HepG2 (cell line): Measurements from ENCODE around the gene MFSD12. TPM values are rescaled to one million over a fixed set of nuclear protein-coding genes. Genes with fewer than 3 reads are reported as not detected.

Experiments used
- ATF6 ChIP-seq: sonication (generic); formaldehyde crosslinking; conservative IDR thresholded peaks from 2 replicates; pipeline ENCODE4 v1.4.0; 2020; ENCODE audit warnings: missing genetic modification reagents
- ATRX ChIP-seq: sonication (generic); formaldehyde crosslinking; IDR thresholded peaks from 2 replicates; pipeline ENCODE4 v1.4.0; 2020; ENCODE audit warnings: missing genetic modification reagents, borderline replicate concordance
- CEBPG ChIP-seq: IDR thresholded peaks from 2 replicates; pipeline ENCODE4 v1.6.1; 2016
- GFI1 ChIP-seq: sonication (generic); formaldehyde crosslinking; IDR thresholded peaks from 2 replicates; pipeline ENCODE4 v1.5.0; 2020; ENCODE audit warnings: missing genetic modification reagents, mild to moderate bottlenecking, borderline replicate concordance
- GMEB2 ChIP-seq: IDR thresholded peaks from 2 replicates; pipeline ENCODE4 v1.6.1; 2016; ENCODE audit warnings: missing biosample characterization, missing genetic modification reagents, low read depth
- KDM1A ChIP-seq: IDR thresholded peaks from 2 replicates; pipeline ENCODE4 v1.6.1; 2016; ENCODE audit warnings: missing compliant biosample characterization
- PAX8 ChIP-seq: sonication (generic); formaldehyde crosslinking; IDR thresholded peaks from 2 replicates; pipeline ENCODE4 v1.8.0; 2022; ENCODE audit warnings: mild to moderate bottlenecking, missing genetic modification reagents, borderline replicate concordance
- POLR2AphosphoS5 ChIP-seq: IDR thresholded peaks from 2 replicates; pipeline ENCODE4 v1.6.1; 2012; ENCODE audit warnings: low read depth, low read length
- SP4 ChIP-seq: sonication (generic); formaldehyde crosslinking; IDR thresholded peaks from 2 replicates; pipeline ENCODE4 v1.8.1; 2023; ENCODE audit warnings: mild to moderate bottlenecking, missing genetic modification reagents
- STAG1 ChIP-seq: sonication (generic); formaldehyde crosslinking; IDR thresholded peaks from 2 replicates; pipeline ENCODE4 v1.4.0; 2020; ENCODE audit warnings: missing genetic modification reagents
- TBL1XR1 ChIP-seq: fragments of 150-350 bp; IDR thresholded peaks from 2 replicates; pipeline ENCODE4 v1.6.1; 2014; ENCODE audit warnings: borderline replicate concordance, low read length; ENCODE audit not compliant: partially characterized antibody
- USF2 ChIP-seq, 2 experiments: sonication (generic) in 1 of 2; formaldehyde crosslinking in 1 of 2; IDR thresholded peaks; 2 replicates each; pipeline versions ENCODE4 v1.5.1 to v1.6.1; 2011 to 2020; ENCODE audit warnings: borderline replicate concordance in 1 of 2, low read depth in 1 of 2, low read length in 1 of 2, mild to moderate bottlenecking in 1 of 2, missing genetic modification reagents in 1 of 2, moderate library complexity in 1 of 2
- ZNF121 ChIP-seq: sonication (generic); formaldehyde crosslinking; IDR thresholded peaks from 2 replicates; pipeline ENCODE4 v1.5.0; 2020; ENCODE audit warnings: mild to moderate bottlenecking, missing genetic modification reagents
- ZNF205 ChIP-seq: IDR thresholded peaks from 2 replicates; pipeline ENCODE4 v1.6.1; 2018; ENCODE audit warnings: missing biosample characterization, missing genetic modification reagents
- ZNF276 ChIP-seq: sonication (generic); formaldehyde crosslinking; IDR thresholded peaks from 2 replicates; pipeline ENCODE4 v1.4.0; 2020; ENCODE audit warnings: mild to moderate bottlenecking, low read depth, missing genetic modification reagents
- ZNF569 ChIP-seq: sonication (generic); formaldehyde crosslinking; IDR thresholded peaks from 2 replicates; pipeline ENCODE4 v1.5.0; 2020; ENCODE audit warnings: mild to moderate bottlenecking, missing genetic modification reagents, moderate library complexity, borderline replicate concordance
- ZNF674 ChIP-seq: sonication (generic); formaldehyde crosslinking; IDR thresholded peaks from 2 replicates; pipeline ENCODE4 v1.5.0; 2020; ENCODE audit warnings: low read depth, mild to moderate bottlenecking, missing genetic modification reagents
- ZNF761 ChIP-seq: sonication (generic); formaldehyde crosslinking; conservative IDR thresholded peaks from 2 replicates; pipeline ENCODE4 v1.4.0; 2020; ENCODE audit warnings: mild to moderate bottlenecking, missing genetic modification reagents
- ZSCAN20 ChIP-seq: sonication (generic); formaldehyde crosslinking; IDR thresholded peaks from 2 replicates; pipeline ENCODE4 v1.4.0; 2020; ENCODE audit warnings: missing genetic modification reagents, mild to moderate bottlenecking, borderline replicate concordance
- polyA plus RNA-seq, 8 experiments: library from polyadenylated mRNA; depleted of rRNA in 3 of 8; stranded (reverse) in 7 of 8; unstranded in 1 of 8; fragments of >200 nt; fragmentation: Illumina TruSeq in 4 of 8; extraction: Trizol in 4 of 8; gene quantifications; 2 replicates each; pipeline versions ENCODE4 v1.2.1 to v1.2.3, GENCODE V29; 2011 to 2016; ENCODE audit warnings: low read depth in 4 of 8, missing spikeins in 1 of 8, mixed read lengths in 1 of 8; ENCODE audit not compliant: insufficient read depth in 1 of 8
- total RNA-seq, 5 experiments: library from RNA; depleted of rRNA; stranded (reverse); fragments of >200 nt; fragmentation: Illumina TruSeq; extraction: Trizol; gene quantifications; 2 replicates each; pipeline ENCODE4 v1.2.3, GENCODE V29; 2016; ENCODE audit warnings: low read depth in 1 of 5
- TF ChIP-seq, protein P1 (sequence below): sonication (generic); formaldehyde crosslinking; IDR thresholded peaks from 2 replicates; pipeline ENCODE4 v1.8.1; 2023; ENCODE audit warnings: missing genetic modification reagents, inconsistent platforms, borderline replicate concordance

Gene MFSD12
- total and polyA plus RNA-seq, 2 of the 13 experiments (the other 11 are each of a cell fraction or from before 2014, with no cell fraction given), result 27.2 to 29.1 TPM

DNA sequence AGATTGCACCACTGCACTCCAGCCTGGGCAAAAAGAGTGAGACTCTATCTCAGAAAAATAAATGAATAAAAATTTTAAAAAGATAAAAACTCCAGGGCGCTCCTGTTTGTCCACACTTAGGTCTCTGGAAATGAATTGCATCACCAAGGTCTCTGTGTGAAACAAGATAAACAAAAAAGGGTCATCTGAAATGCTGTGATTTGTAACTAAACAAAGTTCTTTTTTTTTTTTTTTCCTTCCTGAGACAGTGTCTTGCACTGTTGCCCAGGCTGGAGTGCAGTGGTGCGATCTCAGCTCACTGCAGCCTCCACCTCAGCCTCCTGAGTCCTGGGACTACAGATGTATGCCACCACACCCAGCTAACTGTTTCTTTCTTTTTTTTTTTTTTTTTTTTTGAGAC is 39.7 kb downstream of the MFSD12 start (continued):
- TF ChIP-seq ZNF761 (no peak), SP4 (CRISPR knock-in tag) (no peak), POLR2AphosphoS5 (no peak), ZNF674 (no peak), GMEB2 (CRISPR knock-in tag) (no peak), ZNF205 (no peak), GFI1 (peak; percentile 88), KDM1A (no peak), ATRX (CRISPR knock-in tag) (no peak), ZNF121 (CRISPR knock-in tag) (peak; percentile 95), ZNF276 (CRISPR knock-in tag) (no peak), USF2 (IDR thresholded peaks at IDR 0.05; ENCODE audit: low read depth, low read length) (no peak), USF2 (CRISPR knock-in tag; IDR thresholded peaks at IDR 0.05; ENCODE audit: borderline replicate concordance) (no peak), TBL1XR1 (no peak), ATF6 (CRISPR knock-in tag) (no peak), ZNF569 (no peak), PAX8 (no peak), ZSCAN20 (CRISPR knock-in tag) (no peak), STAG1 (CRISPR knock-in tag) (no peak), CEBPG (peak; percentile 34)
- TF ChIP-seq, protein P1, sequence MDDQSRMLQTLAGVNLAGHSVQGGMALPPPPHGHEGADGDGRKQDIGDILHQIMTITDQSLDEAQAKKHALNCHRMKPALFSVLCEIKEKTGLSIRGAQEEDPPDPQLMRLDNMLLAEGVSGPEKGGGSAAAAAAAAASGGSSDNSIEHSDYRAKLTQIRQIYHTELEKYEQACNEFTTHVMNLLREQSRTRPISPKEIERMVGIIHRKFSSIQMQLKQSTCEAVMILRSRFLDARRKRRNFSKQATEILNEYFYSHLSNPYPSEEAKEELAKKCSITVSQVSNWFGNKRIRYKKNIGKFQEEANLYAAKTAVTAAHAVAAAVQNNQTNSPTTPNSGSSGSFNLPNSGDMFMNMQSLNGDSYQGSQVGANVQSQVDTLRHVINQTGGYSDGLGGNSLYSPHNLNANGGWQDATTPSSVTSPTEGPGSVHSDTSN (CRISPR knock-in tag), result no peak
- TF ChIP-seq, all 625 proteins: peak for 5
